GM19467 (cell line): ENCODE measurements around the gene HS6ST3.

ENCODE experiments used
- ATAC-seq: cut with Tn5 transposase; IDR thresholded peaks from one replicate; pipeline ENCODE4 v1.9.1; 2021; ENCODE audit warnings: mild to moderate bottlenecking, moderate library complexity; ENCODE audit not compliant: unreplicated experiment

HS6ST3 gene

DNA sequence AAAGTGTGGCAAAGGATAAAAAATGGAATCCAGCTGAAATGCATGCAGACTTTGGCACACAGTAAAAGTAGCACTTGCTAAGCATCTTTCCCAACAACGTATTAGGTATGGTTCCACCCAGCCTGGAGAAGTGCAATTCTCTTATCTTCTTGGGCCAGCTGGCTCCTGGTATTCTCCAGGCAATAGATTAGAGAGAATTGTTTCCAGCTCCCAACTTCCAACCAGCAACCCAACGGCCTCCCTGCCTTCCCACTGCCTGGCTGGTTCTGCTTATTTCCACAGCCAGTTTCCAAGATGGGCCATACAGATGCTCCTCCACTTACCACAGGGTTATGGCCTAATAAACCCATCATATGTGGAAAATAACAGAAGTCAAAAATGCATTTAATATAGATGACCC lies 771.0 kb downstream of the HS6ST3 start:
- no peak for ATAC-seq

- no peak for ATAC-seq
Observed at GRCh38 chr13:96862093-96862492, 772.2 kb downstream of the HS6ST3 start.

DNA sequence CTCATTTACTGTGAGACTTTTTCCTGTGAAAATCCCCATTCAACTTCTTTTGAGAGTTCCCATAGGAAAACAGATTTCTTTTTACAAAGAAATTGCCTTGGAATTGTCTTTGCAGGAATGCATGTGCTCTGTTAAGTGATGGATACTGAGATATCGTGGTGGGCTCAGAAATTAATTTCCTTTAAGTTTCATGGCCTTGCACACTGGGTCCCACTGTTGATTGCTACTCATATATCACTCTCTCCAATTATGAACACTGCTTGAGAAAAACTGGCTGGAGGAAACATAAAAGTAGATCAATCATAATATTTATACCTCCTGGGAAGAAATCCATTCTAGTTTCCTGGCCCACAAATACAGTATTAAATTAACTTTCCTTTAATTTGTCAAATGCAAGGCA lies 773.1 kb downstream of the HS6ST3 start:
- no peak for ATAC-seq

- ATAC-seq = no peak
Observed at GRCh38 chr13:96871469-96871868, 781.6 kb downstream of the HS6ST3 start.

- ATAC-seq = no peak
Observed at GRCh38 chr13:96880419-96880818, 790.5 kb downstream of the HS6ST3 start.
